Bone marrow (tissue), 2 donors: Measurements from ENCODE around the gene TSPEAR.
A peak's percentile ranks its signal among the peaks of the same experiment; 100 is the strongest.

Source experiments
- DNase-seq, 2 donors: peaks; one replicate each; lab custom pipeline; 2025; lab: John Stamatoyannopoulos, UW

TSPEAR gene

GRCh38 chr21:44462086-44462833, 249.1 kb downstream of the TSPEAR start:
- no peak for DNase-seq

DNA sequence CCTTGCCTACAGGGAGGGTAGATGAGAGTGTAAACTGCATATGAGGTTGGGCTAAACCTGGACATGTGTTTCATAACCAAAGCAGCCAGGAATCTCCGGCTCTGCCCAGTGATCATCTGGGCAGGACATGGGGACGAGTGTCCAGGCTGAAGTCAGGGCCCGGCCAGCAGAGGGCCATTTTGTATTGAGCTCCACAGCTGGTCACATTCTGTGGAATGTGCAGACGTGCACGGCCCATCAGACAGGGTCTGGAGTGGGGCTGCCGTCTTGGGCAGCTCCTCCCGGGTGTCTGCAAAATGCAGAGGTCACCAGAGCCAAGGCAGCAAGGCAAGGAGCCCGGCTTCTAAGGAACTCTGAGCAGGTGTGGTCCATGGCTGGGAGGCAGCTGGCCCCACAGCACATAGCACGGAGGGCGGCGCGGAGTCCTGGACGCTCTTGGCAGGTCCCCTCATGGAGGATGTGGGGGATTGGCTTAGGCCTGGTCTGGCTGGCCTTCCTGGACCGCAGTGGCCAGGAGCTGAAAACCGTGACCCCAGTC, 249.8 kb downstream of the TSPEAR start:
- no peak for DNase-seq

DNA sequence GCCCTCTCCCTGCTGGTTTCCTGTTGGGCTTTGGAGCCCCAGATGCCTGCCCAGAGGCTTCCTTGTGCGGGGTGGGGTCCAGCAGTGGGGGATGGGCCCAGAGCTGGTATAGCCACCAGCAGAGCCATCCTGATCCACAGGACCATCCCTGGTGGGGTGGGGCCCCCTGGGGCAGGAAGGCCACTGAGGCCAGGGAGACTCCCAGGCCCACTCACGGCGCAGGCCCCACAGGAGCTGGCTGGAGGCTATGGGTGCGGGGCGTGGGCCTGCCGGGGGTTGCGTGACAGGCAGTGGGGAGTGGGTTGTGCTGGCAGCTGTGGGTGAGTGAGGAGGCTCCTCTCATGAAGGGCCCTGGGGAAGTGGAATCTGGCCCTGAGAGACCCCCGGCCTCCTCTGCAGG, 250.4 kb downstream of the TSPEAR start:
- no peak for DNase-seq

DNA sequence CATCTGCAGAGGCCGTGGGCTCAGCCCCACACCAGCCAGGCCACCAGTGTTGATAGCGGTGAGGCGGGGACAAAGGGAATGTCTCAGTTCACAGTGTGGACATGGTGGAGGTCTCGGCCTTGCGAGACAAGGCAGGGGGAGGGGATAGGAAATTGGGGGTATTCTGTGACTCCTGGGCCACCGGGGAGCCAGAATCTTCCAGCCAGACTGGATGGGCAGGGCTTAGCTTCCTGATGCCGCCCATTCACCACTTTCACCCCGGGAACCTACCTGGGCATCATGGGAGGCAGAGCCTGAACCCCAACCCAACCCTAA, 251.0 kb downstream of the TSPEAR start:
- DNase-seq, result no peak

DNA sequence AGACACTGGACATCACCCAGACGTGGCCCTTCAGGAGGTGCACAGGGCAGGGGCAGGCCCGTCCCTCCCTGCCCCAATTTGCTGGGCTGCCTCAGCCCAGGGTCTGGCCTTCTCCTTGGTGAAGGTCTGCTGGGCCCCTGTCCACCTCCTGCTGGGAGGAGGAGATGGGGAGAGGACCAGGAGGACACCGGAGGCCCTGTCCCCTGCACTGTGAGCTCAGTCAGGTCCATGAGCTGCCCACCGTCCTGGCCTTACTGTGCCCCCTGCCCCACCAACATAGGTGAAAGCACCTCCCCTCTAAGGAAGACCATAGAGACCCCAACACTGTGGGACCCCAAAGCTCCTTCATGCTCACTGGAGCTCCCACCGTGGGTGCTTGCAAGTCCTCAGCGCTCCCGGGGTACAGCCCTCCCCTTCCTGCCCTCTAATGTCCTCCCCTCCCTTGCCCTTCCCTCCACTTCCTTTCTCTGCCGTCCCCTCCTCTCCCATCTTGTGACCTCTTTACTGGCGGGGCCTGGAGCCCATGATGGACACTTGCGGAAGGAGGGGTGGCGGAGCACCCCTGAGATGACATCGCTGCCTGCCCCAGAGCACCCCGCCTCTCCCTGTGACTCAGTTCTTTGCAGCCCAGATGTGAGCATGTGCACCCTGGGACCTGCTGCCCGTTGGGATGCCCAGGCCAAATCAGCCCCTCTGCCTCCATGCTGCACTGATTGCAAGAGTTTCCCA, 251.5 kb downstream of the TSPEAR start:
- DNase-seq, result no peak

DNA sequence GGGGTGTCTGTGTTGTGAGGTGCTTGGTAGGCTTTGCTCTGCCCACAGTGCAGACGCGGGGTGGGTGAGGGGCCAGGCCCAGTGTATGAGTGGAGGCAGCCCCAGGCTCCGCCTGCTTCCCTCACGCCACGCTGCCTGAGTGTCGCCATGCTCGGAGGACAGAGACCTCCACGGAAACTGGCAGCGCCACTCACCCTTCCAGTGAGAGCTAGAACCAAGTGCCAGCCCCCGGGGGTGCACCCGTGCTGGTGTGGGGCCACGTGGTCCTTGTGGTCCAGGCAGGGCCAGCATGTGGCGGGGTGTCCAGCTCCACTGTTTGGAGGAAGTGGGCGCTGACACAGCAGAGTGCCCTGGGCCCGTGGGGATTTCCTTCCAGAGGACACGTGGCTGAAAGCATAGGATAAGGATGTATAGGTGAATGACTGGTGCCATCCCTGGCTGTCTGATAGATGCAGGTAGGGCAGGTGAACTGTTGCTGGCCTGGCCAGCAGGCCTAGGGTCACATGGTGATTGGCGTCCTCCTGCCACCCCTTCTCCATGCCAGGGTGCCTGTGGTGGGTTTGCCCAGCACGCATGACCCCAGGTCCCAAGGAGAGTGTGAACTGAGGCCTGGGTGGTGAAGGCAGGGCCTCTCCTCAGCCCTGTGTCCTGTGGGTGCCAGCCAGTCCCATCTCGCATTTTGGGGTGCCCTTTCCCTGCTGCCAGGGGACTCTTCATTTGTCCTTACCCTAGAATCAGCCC, 252.2 kb downstream of the TSPEAR start:
- no peak for DNase-seq

DNA sequence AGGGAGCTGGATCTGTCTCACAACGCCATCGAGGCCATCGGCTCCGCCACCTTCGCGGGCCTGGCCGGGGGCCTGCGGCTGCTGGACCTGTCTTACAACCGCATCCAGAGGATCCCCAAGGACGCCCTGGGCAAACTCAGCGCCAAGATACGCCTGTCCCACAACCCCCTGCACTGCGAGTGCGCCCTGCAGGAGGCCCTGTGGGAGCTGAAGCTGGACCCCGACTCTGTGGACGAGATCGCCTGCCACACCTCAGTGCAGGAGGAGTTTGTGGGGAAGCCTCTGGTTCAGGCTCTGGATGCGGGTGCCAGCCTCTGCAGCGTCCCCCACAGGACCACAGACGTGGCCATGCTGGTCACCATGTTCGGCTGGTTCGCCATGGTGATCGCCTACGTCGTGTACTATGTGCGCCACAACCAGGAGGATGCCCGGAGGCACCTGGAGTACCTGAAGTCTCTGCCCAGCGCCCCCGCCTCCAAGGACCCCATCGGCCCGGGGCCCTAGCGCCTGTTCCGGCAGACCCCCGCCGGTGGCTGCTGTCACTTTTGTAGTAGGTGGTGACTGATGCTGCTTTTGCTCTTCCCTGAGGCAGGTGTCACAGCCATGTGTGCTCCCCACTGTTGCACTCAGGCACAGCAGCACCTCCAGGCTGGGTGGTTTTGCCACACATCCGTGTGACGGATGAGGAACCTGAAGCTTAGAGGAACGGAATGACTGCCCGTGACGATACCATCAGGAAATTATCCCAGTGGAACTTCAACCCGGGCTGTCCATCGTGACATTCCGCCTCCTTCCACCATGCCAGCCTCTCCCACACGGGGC, 254.2 kb downstream of the TSPEAR start:
- DNase-seq, result no peak

GRCh38 chr21:44456214-44456914, 255.0 kb downstream of the TSPEAR start:
- DNase-seq, result no peak

DNA sequence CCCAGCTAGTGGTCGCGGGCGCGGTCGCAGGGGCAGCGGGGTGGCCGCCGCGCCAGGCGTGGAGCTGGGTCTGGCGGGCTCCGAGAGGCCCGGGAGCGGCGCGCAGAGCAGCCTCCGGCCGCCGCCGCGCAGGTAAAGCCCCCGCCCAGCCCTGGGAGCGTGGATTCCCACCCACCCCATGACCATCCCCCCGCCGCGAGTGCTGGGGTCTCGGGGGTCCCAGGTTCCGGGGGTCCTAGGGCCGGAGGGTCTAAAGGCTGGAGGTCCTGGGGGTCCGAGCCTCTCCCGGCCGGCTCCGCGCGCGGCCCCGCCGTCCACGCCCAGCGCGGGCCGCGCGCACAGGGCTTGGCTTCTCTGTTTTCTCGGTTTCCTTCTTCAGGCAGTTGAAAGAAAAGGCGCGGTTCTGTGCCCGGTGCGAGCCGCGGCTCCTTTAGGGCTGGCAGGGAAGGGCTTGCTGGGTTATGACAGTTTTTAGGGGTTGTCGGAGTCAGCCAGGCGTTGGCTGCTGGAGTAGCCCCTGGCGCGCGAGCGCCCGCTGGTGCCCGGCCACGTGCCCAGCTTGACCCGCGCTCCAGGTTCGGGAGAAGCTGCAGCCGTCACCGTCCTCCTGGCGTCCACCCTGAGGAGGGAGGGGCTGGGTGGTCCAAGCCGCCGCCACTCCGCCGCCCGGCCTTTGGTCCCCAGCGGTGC, 255.7 kb downstream of the TSPEAR start:
- peak; percentile 14 to 47 for DNase-seq

- peak; percentile 43 to 67 for DNase-seq
Measured at GRCh38 chr21:44454747-44455523, 256.4 kb downstream of the TSPEAR start, which contains the start of gene LRRC3. Gene LRRC3, plus strand, starts transcription at chr21:44455510. Its CDS starts 1,135 bp downstream, at chr21:44456645.

DNA sequence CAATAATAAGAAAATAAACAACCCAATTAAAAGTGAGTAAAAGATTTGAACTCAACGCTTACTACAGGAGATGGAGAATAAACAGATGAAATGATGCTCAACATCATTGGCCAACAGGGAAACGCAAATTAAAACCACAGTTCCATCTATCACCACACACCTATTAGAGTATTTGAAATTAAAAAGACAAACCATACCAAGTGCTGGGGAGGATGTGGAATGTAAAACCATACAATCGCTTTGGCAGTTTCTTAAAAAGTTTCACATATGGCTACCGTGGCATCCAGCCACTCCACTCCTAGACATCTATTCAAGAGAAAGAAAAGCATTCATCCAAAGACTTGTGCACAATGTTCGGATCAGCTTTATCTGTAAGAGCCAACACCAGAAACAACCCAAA, 257.3 kb downstream of the TSPEAR start:
- DNase-seq, result no peak

DNA sequence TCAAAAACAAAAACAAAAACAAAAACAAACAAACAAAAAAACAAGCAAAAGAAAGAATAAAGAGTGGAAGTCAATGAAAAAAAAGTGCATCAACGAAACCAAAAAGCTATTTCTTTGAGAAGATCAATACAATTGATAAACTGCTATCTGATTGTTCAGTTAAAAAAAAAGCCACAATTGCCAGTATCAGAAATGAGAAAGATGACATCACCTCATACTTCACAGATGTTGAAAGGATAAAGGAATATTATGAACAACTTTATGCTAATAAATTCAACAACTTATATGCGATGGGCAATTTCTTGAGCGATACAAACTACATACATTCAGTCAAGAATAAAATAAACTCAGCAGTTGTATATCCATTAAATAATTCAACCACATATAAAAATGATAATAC, 258.3 kb downstream of the TSPEAR start:
- no peak for DNase-seq

DNA sequence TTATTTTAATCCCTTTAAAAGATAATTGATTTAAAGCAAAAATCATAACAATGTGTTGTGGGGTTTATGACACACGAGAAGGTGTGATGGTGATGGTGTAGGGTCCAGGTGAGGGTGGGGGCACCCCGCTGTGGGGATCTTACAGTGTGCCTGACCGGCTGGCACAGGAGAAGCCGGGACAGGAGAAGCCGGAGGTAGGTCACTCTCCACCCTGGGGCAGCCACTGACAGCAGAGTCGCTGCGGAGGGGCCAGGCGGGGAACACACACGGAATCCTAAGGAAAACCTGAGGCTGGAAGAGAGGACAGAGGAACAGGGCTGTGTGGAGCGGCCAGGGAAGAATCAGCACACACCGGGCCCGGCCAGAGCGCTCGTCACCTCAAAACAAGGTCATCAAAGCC, 260.4 kb downstream of the TSPEAR start:
- DNase-seq, result no peak

DNA sequence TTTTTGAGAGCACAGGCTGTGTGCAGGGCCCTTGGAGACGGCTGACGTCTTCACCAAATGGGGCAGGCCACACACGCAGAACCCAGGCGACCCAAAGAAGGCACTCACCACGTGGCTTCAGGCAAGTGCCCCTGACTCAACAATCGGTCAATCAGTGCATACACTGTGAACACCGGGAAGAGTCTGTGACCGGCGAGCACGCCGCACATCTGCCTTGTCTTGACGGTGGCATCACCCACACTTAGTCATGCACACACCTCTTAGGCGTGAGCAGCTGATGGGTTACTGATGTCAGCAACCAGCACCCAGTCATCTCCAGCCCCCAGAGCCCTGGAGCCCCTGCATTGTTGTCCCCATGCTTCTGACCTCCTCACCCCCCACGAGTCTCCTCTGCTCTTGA, 261.0 kb downstream of the TSPEAR start:
- no peak for DNase-seq

GRCh38 chr21:44449473-44450363, 261.7 kb downstream of the TSPEAR start:
- no peak for DNase-seq

- DNase-seq, result no peak
Measured at GRCh38 chr21:44448651-44449131, 262.7 kb downstream of the TSPEAR start.
